Lower leg skin (tissue), 4 donors: ENCODE results near the gene NDUFB8. TPM values are rescaled to one million over a fixed set of nuclear protein-coding genes. Genes with fewer than 3 reads are reported as not detected.

Source experiments
- DNase-seq, 2 donors: peaks; one replicate each; pipeline ENCODE4 v3.0.0-alpha.2; 2019; ENCODE audit warnings: low spot score in 2 of 2
- H3K4me3 ChIP-seq: fragments of 200-600 bp; sonication (generic); 2 replicates; pipeline ENCODE4 v1.5.1; 2017; ENCODE audit warnings: mild to moderate bottlenecking, low read depth; ENCODE audit not compliant: poor library complexity, severe bottlenecking
- CTCF ChIP-seq, 3 donors: fragments of 450-650 bp; IDR thresholded peaks; one replicate each; pipeline ENCODE4 v1.5.1; 2016; ENCODE audit warnings: antibody characterized with exemption in 3 of 3, mild to moderate bottlenecking in 3 of 3, moderate library complexity in 2 of 3
- POLR2A ChIP-seq, 2 donors: fragments of 450-650 bp; IDR thresholded peaks; one replicate each; pipeline ENCODE4 v1.6.1; 2016 to 2017; ENCODE audit warnings: antibody characterized with exemption in 2 of 2, mild to moderate bottlenecking in 1 of 2, moderate library complexity in 1 of 2
- WGBS, 2 donors: methylation state at CpG; one replicate each; pipeline ENCODE4 v1.1.5; 2018; 5-methylcytosine and 5-hydroxymethylcytosine counted together
- intact Hi-C: fragments of 100-400 bp; cut with DNase I; formaldehyde crosslinking; loops from one replicate; pipeline ENCODE4 v1.15.0; 2023; ENCODE audit warnings: low total_unique reads
- total RNA-seq, 4 donors: library from RNA; depleted of rRNA; stranded (reverse); fragments of >200 nt; gene quantifications; one replicate each; pipeline ENCODE4 v1.1.0, GENCODE V29; 2016

The NDUFB8 gene
- total RNA-seq, 4 donors from 2014 or later: 128 to 211 (median 177) TPM

DNA sequence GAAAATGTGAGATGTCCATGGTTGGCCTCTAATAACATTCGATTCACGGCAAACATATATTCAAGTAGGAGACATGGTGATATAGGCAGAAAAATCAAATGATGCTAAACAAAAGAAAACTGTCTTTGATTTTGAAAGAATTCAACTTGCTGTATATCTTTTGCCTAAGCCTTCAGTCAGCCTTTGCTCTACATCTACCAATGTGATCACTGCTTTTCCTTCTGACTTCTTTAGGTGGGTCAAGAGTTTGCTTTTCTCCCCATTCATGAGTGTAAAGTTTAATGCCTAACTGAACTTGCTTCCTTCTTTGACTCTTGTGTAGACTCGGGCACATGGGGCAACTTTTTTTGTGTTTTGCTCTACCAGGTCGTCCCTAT lies 5.7 kb upstream of the NDUFB8 start:
- intact Hi-C loops: no loop called here
- TF ChIP-seq CTCF (IDR thresholded peaks at IDR 0.05) (no peak), POLR2A (IDR thresholded peaks at IDR 0.05) (no peak)
- no peak for DNase-seq
- H3K4me3 ChIP-seq: no peak overlapping the region
- WGBS, 2 donors: 47 to 49% methylated on average over 4 of the region's 4 CpGs

DNA sequence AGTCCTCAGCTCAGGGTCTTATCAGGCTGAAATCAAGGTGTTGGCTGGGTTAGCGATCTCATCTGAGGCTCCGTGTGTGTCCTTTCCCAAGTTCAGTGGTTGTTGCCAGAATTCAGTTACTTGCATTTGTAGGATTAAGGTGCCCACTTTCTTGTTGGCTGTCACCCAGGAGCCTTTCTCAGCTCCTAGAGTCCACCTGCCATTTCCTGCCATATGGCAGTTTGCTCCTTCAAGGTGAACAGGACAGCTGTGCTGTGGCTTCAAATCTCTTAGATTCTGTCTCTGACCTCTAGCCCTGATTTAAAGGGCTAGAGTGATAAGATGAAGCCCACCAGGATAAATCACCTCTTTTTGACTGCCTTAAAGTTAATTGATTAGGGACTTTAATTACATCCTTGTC lies 5.1 kb upstream of the NDUFB8 start:
- DNase-seq: peak in 1 of 2 donors; percentile 4
- TF ChIP-seq POLR2A (IDR thresholded peaks at IDR 0.05): no peak
- TF ChIP-seq CTCF (IDR thresholded peaks at IDR 0.05): no peak
- 42 to 75% methylated on average over 2 of the region's 2 CpGs for WGBS, 2 donors
- intact Hi-C loops: no loop called here
- no peak overlapping the region for H3K4me3 ChIP-seq

- no peak for TF ChIP-seq POLR2A (IDR thresholded peaks at IDR 0.05)
- DNase-seq: no peak
- H3K4me3 ChIP-seq: no peak overlapping the region
- intact Hi-C loops: no loop called here
Measured at GRCh38 chr10:100531761-100532160, 2.1 kb upstream of the NDUFB8 start.

GRCh38 chr10:100528921-100529474 lies 673 bp downstream of the NDUFB8 start:
- peak in 1 of 2 donors; percentile 86 for DNase-seq
- H3K4me3 ChIP-seq: peak overlapping the region; percentile 92
- WGBS, 2 donors: 1% methylated on average over 18 of the region's 18 CpGs
- TF ChIP-seq CTCF (IDR thresholded peaks at IDR 0.05): no peak
- TF ChIP-seq POLR2A (IDR thresholded peaks at IDR 0.05): no peak
- intact Hi-C loops: no loop called here

DNA sequence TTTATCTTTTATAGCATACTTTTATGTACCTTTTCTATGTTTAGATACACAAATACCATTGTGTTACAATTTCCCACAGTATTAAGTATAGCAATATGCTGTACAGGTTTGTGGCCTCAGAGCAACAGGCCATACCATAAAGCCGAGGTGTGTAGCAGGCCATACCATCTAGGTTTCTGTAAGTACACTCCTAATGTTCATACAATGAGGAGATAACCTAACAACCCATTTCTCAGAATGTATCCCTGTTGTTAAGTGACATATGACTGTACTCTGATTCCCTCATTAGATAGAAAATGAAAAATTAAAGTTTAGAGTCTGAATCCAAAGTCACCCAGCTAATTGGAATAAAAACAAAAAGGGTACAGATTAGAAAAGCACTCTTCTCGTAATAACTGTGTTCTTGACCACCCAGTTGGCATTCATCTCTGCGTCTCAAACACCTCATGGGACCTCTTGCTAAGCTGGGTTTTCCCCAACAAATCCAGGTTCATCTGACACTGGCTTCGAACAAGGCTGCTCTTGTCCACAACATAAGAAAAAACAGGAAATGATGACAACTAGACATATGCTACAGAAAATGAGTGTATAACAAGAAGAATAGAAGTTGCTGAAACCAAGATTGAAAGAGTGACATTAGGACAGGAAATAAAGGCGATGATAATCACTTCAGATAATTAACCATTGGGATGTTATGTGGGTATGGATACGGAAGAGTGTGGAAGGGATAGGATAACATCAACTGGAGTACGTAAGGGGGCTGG lies 1.4 kb downstream of the NDUFB8 start:
- H3K4me3 ChIP-seq: no peak overlapping the region
- WGBS, 2 donors: 49 to 52% methylated on average over 7 of the region's 7 CpGs
- TF ChIP-seq CTCF (IDR thresholded peaks at IDR 0.05) (no peak), POLR2A (IDR thresholded peaks at IDR 0.05) (no peak)
- DNase-seq: no peak
- intact Hi-C loops: no loop called here

DNA sequence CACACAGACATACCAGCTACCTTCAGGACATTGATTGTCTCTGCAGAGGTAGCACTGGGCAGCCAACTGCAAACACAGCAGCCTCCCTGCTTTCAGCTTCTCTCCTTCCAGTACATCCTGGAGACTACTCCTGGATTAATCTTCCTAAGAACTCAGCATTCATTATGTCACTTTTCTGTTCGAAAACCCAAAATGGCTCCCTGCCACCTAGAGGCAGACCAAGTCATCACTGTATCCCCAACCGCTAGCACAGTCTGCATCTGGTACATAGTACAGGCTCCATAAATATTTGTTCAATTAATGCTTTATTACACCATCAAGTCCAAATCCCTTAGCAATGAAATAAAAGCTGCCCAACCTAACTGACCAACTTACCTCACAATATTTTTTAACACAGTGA lies 5.0 kb downstream of the NDUFB8 start:
- no peak for DNase-seq
- WGBS, 2 donors: 80 to 88% methylated on average over 2 of the region's 2 CpGs
- TF ChIP-seq CTCF (IDR thresholded peaks at IDR 0.05) (no peak), POLR2A (IDR thresholded peaks at IDR 0.05) (no peak)
- intact Hi-C loops: no loop called here
- no peak overlapping the region for H3K4me3 ChIP-seq
